Stimulated activated effector memory CD8-positive, alpha-beta T cell treated with anti-CD3 and anti-CD28 coated beads, Interleukin-12 subunit alpha, Interleukin-12 subunit beta, amount 100 ng/mL, for 72 hours (primary cell): ENCODE results near the gene CAPN13.

ENCODE experiments used
- ATAC-seq: fragments of 150-1000 bp; cut with Tn5 transposase; 2 replicates; pipeline ENCODE4 v1.10.0; 2021
- DNase-seq, 2 donors: peaks; one replicate each; pipeline ENCODE4 v3.0.0; 2021 to 2022; ENCODE audit warnings: low spot score in 2 of 2
- H3K27ac Mint-ChIP-seq: one replicate; pipeline ENCODE4 v1.8.0; 2022; ENCODE audit warnings: mild to moderate bottlenecking, mixed read lengths
- H3K36me3 Mint-ChIP-seq: one replicate; pipeline ENCODE4 v1.8.0; 2022; ENCODE audit warnings: mild to moderate bottlenecking, mixed read lengths
- H3K4me1 Mint-ChIP-seq: one replicate; pipeline ENCODE4 v1.8.0; 2022; ENCODE audit warnings: mixed read lengths
- H3K4me3 Mint-ChIP-seq: one replicate; pipeline ENCODE4 v1.8.0; 2022; ENCODE audit warnings: mild to moderate bottlenecking, mixed read lengths
- H3K9me3 Mint-ChIP-seq: one replicate; pipeline ENCODE4 v1.8.0; 2022; ENCODE audit warnings: mixed read lengths

Gene CAPN13

GRCh38 chr2:30799366-30799765 is 7.9 kb downstream of the CAPN13 start:
- H3K9me3 Mint-ChIP-seq = no peaks in the 10 kb centered on the region
- H3K27ac Mint-ChIP-seq = no peak overlapping the region
- H3K36me3 Mint-ChIP-seq = no peaks in the 10 kb centered on the region
- no peak for ATAC-seq
- no peak overlapping the region for H3K4me3 Mint-ChIP-seq
- no peaks in the 10 kb centered on the region for H3K4me1 Mint-ChIP-seq
- no peak for DNase-seq

DNA sequence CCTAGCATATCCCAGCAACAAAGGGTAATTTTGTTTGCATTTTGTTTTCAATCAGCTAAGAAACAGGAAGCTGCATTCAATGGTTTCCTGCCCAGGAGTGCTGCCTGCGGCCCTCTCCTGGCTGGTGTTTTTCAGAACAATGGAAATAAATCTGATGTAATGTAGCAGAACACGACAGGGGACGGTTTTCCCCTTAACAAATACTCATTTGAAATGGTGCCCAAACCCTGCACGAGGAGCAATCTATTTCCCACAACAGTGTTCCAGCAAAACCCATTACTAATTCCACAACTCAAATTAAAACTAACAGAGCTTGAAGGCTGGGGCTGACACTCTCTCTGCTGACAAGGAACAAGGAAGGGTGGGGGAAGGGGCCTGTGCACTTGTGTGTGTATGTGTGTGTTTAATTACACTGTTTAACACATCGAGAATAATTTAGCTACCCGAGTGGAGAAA is 8.7 kb downstream of the CAPN13 start:
- H3K4me3 Mint-ChIP-seq = no peak overlapping the region
- H3K4me1 Mint-ChIP-seq = no peaks in the 10 kb centered on the region
- no peak overlapping the region for H3K27ac Mint-ChIP-seq
- ATAC-seq = no peak
- no peaks in the 10 kb centered on the region for H3K36me3 Mint-ChIP-seq
- no peak for DNase-seq
- H3K9me3 Mint-ChIP-seq = no peaks in the 10 kb centered on the region

GRCh38 chr2:30797381-30798015 is 9.7 kb downstream of the CAPN13 start:
- H3K4me3 Mint-ChIP-seq = no peak overlapping the region
- H3K27ac Mint-ChIP-seq = no peak overlapping the region
- H3K36me3 Mint-ChIP-seq = no peaks in the 10 kb centered on the region
- H3K4me1 Mint-ChIP-seq = no peaks in the 10 kb centered on the region
- no peaks in the 10 kb centered on the region for H3K9me3 Mint-ChIP-seq
- DNase-seq = no peak
- peak; percentile 21 for ATAC-seq

- ATAC-seq = no peak
Measured at GRCh38 chr2:30796699-30797098, 10.5 kb downstream of the CAPN13 start.

GRCh38 chr2:30792521-30792920 is 14.7 kb downstream of the CAPN13 start:
- Mint-ChIP-seq H3K4me3 (no peak overlapping the region), H3K4me1 (no peaks in the 10 kb centered on the region), H3K9me3 (no peaks in the 10 kb centered on the region), H3K27ac (no peak overlapping the region), H3K36me3 (no peaks in the 10 kb centered on the region)
- no peak for DNase-seq
- no peak for ATAC-seq

More at GRCh38 chr2:30796699-30797098, 10.5 kb downstream of the CAPN13 start:
- no peaks in the 10 kb centered on the region for H3K4me1 Mint-ChIP-seq
- H3K27ac Mint-ChIP-seq = no peak overlapping the region
- no peaks in the 10 kb centered on the region for H3K36me3 Mint-ChIP-seq
- no peaks in the 10 kb centered on the region for H3K9me3 Mint-ChIP-seq
- no peak for DNase-seq
- H3K4me3 Mint-ChIP-seq = no peak overlapping the region

DNA sequence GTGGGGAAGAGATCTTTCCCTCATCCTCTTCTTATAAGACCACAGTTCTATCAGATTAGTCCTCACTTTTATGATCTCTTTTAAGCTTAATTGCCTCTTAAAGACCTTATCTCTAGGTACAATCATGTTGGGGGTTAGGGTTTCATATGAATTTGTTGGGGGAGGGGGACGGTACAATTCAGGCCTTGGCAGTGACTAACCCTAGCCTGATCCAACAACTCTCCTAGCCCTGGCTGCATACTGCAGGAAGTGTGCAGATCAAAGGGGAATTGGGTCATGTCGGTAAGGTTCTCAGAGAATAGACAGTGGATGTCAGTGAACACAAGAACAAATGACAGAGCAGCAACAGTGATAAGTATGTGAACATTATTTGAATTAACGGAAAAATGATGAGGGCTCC is 16.4 kb downstream of the CAPN13 start:
- ATAC-seq (no peak), DNase-seq (peak in 1 of 2 donors; percentile 22)
- Mint-ChIP-seq H3K4me1 (no peaks in the 10 kb centered on the region), H3K36me3 (no peaks in the 10 kb centered on the region), H3K27ac (no peak overlapping the region), H3K9me3 (no peaks in the 10 kb centered on the region), H3K4me3 (no peak overlapping the region)

DNA sequence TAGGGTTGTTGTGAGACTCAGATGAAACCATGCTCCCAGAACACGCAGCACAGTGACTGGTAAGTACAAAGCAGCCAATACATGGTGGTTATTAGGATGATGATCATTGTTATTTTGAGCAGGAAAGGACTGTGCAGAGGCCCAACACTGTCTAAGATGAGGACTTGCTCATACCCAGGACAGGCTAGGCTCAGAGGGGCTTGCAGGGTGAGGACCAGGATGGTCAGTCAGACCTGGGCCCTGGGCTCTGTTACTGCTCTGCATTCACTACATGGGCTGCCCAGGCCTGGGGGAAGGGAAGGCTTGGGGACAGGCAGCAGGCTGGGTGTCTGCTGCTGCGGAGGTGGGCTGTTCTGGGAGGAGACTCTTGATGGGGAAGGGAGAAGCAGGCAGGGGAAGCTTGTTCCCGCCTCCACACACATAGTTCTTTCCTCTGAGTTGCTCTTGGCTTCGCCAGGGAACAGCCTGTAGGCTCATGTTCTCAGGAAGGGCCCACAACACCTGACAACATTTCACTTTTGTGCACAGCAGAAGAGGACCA is 17.5 kb downstream of the CAPN13 start:
- peak in 1 of 2 donors; percentile 13 for DNase-seq
- no peak overlapping the region for H3K27ac Mint-ChIP-seq
- no peak for ATAC-seq
- no peaks in the 10 kb centered on the region for H3K9me3 Mint-ChIP-seq
- H3K4me3 Mint-ChIP-seq = no peak overlapping the region
- no peaks in the 10 kb centered on the region for H3K36me3 Mint-ChIP-seq
- H3K4me1 Mint-ChIP-seq = no peaks in the 10 kb centered on the region

GRCh38 chr2:30786923-30787685 is 20.1 kb downstream of the CAPN13 start:
- H3K36me3 Mint-ChIP-seq = no peaks in the 10 kb centered on the region
- no peaks in the 10 kb centered on the region for H3K9me3 Mint-ChIP-seq
- peak in 1 of 2 donors; percentile 10 for DNase-seq
- no peak overlapping the region for H3K4me3 Mint-ChIP-seq
- no peak for ATAC-seq
- no peaks in the 10 kb centered on the region for H3K4me1 Mint-ChIP-seq
- no peak overlapping the region for H3K27ac Mint-ChIP-seq

DNA sequence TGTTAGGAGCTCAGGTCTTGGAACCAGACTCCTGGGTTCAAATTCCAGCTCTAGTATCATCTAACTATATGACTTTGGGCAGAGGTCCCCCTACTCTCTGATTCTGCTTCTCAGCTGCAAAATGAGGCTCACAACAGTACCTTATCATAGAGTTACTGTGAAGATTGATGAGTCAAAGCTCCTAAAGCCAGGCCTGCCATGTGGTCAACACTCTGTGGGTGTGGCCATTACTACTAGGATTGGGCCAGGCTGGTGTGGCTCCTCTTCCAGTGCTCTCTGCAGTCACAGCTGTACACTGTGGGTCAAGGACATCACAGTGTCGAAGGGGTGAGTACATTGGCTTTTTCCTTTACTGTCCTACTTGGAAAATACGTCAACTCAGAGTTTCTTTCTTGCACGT is 22.6 kb downstream of the CAPN13 start:
- peak; percentile 33 for ATAC-seq
- Mint-ChIP-seq H3K36me3 (no peaks in the 10 kb centered on the region), H3K4me1 (no peaks in the 10 kb centered on the region), H3K4me3 (no peak overlapping the region), H3K27ac (no peak overlapping the region), H3K9me3 (no peaks in the 10 kb centered on the region)
- peak in 1 of 2 donors; percentile 41 for DNase-seq

DNA sequence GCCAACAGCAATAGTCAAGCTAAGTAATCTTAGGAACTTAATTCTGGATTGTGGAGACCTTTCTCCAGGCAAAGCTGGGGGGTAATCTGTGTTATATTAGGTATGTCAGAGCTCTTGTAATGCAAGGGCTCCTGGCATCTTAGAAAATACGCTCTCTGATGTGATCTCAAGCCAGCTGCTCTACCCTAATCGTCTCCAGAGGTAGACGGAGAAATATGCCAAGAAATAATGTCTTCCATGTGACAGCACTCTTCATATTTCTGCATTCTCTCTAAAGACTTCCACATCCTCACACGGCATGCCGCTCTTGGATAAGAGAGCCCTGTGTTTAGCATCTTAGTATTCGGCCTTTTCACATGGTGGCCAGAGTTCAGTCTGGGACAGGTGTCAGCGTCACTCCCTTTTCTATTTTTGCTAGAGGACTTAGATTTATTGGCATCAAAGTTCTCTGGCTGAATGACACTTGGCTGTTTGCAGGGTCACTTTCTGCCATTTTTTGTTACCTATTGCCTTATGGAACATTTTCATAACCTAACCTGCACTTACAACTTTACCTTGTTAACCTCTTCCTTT is 25.2 kb downstream of the CAPN13 start:
- DNase-seq = peak in 1 of 2 donors; percentile 7
- no peaks in the 10 kb centered on the region for H3K9me3 Mint-ChIP-seq
- H3K4me3 Mint-ChIP-seq = no peak overlapping the region
- no peaks in the 10 kb centered on the region for H3K36me3 Mint-ChIP-seq
- H3K4me1 Mint-ChIP-seq = no peaks in the 10 kb centered on the region
- no peak for ATAC-seq
- no peak overlapping the region for H3K27ac Mint-ChIP-seq

DNA sequence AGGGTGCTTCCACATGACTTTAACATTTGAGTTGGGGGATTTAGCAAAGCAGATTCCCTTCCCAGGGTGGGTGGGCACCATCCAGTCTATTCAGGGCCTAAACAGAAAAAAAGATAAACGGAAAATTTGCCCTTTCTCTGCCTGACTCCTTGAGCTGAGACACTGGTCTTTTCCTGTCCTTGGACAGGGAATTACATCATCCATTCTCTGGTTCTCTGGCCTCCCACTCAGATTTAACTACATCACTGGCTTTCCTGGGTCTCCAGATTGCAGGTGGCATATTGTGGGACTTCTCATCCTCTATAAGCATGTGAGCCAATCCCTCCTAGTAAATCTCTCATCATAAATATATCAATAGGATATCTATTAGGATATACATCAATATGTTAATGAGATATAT is 25.8 kb downstream of the CAPN13 start:
- DNase-seq (peak in 1 of 2 donors; percentile 8), ATAC-seq (no peak)
- no peak overlapping the region for H3K27ac Mint-ChIP-seq
- no peaks in the 10 kb centered on the region for H3K4me1 Mint-ChIP-seq
- no peak overlapping the region for H3K4me3 Mint-ChIP-seq
- no peaks in the 10 kb centered on the region for H3K9me3 Mint-ChIP-seq
- H3K36me3 Mint-ChIP-seq = no peaks in the 10 kb centered on the region

DNA sequence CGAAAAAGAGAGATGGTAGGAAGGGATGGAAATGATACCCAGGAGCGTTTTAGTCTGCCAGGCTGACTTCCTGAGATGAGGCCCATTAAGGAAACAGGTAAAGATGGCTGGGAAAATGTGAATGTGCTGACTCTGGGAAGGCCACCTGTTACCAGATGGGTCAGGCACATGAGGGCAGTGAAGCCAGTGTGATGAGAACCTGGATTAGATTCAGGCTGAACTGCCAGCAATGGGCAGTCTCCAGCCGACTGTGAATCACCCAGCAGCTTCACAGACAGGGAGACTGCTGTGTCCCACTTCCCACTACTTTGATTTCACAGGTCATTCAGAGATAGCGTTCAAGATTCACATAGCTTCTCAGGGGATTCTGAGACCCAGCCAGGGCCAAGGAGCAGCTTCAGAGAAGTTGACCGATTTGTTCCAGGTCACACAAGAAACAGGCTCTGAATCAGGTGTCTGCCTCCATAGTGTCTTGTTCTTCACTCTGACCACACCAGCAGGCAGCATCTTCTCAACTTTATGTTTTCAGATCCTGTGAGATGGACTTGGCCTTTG is 26.4 kb downstream of the CAPN13 start:
- no peak for ATAC-seq
- Mint-ChIP-seq H3K36me3 (no peaks in the 10 kb centered on the region), H3K27ac (no peak overlapping the region), H3K4me1 (no peaks in the 10 kb centered on the region), H3K9me3 (no peaks in the 10 kb centered on the region), H3K4me3 (no peak overlapping the region)
- DNase-seq = peak in 1 of 2 donors; percentile 12

DNA sequence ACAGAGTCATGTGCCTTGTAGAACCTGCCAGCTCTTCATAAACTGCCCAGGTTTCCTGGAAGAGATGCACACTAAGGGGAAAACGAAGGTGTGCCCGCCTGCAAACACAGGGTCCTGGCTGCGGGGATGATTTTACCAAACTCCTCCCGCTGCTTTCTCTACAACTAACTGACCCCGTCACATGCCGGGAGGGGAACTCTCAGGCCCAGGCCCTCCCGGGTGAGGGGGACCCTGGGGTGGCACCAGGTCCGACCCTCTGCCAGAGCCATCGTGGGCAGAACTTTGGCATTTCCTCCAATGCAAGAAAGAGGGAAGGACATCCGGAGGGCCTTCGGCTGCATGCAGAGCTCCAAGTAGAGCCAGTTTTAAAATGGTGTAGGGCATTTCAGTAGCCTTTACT is 28.6 kb downstream of the CAPN13 start:
- peak in 1 of 2 donors; percentile 22 for DNase-seq
- Mint-ChIP-seq H3K27ac (no peak overlapping the region), H3K4me3 (no peak overlapping the region), H3K9me3 (no peaks in the 10 kb centered on the region), H3K4me1 (no peaks in the 10 kb centered on the region), H3K36me3 (no peaks in the 10 kb centered on the region)
- ATAC-seq = no peak

- ATAC-seq = no peak
- Mint-ChIP-seq H3K36me3 (no peaks in the 10 kb centered on the region), H3K27ac (no peak overlapping the region), H3K9me3 (no peaks in the 10 kb centered on the region), H3K4me1 (no peaks in the 10 kb centered on the region), H3K4me3 (no peak overlapping the region)
- peak in 1 of 2 donors; percentile 17 for DNase-seq
Measured at GRCh38 chr2:30777661-30778505, 29.4 kb downstream of the CAPN13 start.
